Caco-2 (cell line): Measurements from ENCODE around the gene LEMD2. TPM values are rescaled to one million over a fixed set of nuclear protein-coding genes. Genes with fewer than 3 reads are reported as not detected.

ENCODE experiments used
- BruUV-seq: library from RNA; stranded (reverse); fragments of 400-500 nt; replicated peaks from 2 replicates; lab custom pipeline; 2021; lab: Mats Ljungman, UMichigan
- CTCF ChIA-PET: fragments of 300-600 bp; sonication (Branson Sonifier 250); formaldehyde crosslinking; loops from one replicate; lab custom pipeline; 2022; ENCODE audit warnings: antibody characterized with exemption; lab: Charles Lee
- POLR2A ChIA-PET: fragments of 300-600 bp; sonication (Branson Sonifier 250); formaldehyde crosslinking; loops from one replicate; lab custom pipeline; 2022; ENCODE audit warnings: antibody characterized with exemption; lab: Charles Lee
- DNase-seq, 2 experiments: peaks; one replicate each; pipeline versions ENCODE4 v3.0.0 to v3.0.0-alpha.2; 2020 to 2022
- H3K27me3 ChIP-seq: replicated peaks from 2 replicates; pipeline ENCODE4 v1.6.0; 2011; ENCODE audit warnings: low read length; ENCODE audit not compliant: control insufficient read depth, insufficient read depth
- H3K36me3 ChIP-seq: 2 replicates; pipeline ENCODE4 v1.5.1; 2011; ENCODE audit warnings: low read length; ENCODE audit not compliant: control insufficient read depth, insufficient read depth
- H3K4me1 ChIP-seq: fragments of 250-450 bp; sonication (Bioruptor Pico); 2 replicates; pipeline ENCODE4 v1.5.1; 2020; ENCODE audit warnings: mild to moderate bottlenecking
- H3K4me3 ChIP-seq: 2 replicates; pipeline ENCODE4 v1.5.1; 2011; ENCODE audit warnings: low read depth, mild to moderate bottlenecking, control low read depth, low read length
- H3K9me3 ChIP-seq: fragments of 250-450 bp; sonication (Bioruptor Pico); 2 replicates; pipeline ENCODE4 v1.5.1; 2020; ENCODE audit warnings: mild to moderate bottlenecking, moderate library complexity
- H3K27ac Mint-ChIP-seq: one replicate; pipeline ENCODE4 v1.8.0; 2022; ENCODE audit warnings: mixed read lengths; ENCODE audit not compliant: unreplicated experiment
- H3K27me3 Mint-ChIP-seq: one replicate; pipeline ENCODE4 v1.8.0; 2022; ENCODE audit warnings: mixed read lengths; ENCODE audit not compliant: insufficient read depth, unreplicated experiment
- H3K36me3 Mint-ChIP-seq: one replicate; pipeline ENCODE4 v1.8.0; 2022; ENCODE audit warnings: mild to moderate bottlenecking, mixed read lengths; ENCODE audit not compliant: insufficient read depth, unreplicated experiment
- H3K4me1 Mint-ChIP-seq: one replicate; pipeline ENCODE4 v1.8.0; 2022; ENCODE audit warnings: low read depth, mixed read lengths; ENCODE audit not compliant: unreplicated experiment
- H3K4me3 Mint-ChIP-seq: one replicate; pipeline ENCODE4 v1.8.0; 2022; ENCODE audit warnings: mild to moderate bottlenecking, moderate library complexity, mixed read lengths; ENCODE audit not compliant: unreplicated experiment
- H3K9me3 Mint-ChIP-seq: one replicate; pipeline ENCODE4 v1.8.0; 2022; ENCODE audit warnings: mixed read lengths; ENCODE audit not compliant: unreplicated experiment
- intact Hi-C: fragments of 100-400 bp; cut with micrococcal nuclease; formaldehyde crosslinking; loops from one replicate; pipeline ENCODE4 v1.10.0; 2022; ENCODE audit not compliant: unreplicated experiment
- total RNA-seq: library from RNA; stranded (reverse); gene quantifications from 2 replicates; pipeline ENCODE4 v1.2.3, GENCODE V29; 2022
- TF ChIP-seq, protein P1 (sequence below), 2 experiments: fragments of 200-600 bp in 1 of 2; IDR thresholded peaks; 1 replicate in 1 of 2; 2 replicates in 1 of 2; pipeline versions ENCODE4 v1.5.1 to v1.8.0; 2011 to 2022; ENCODE audit warnings: antibody characterized with exemption in 1 of 2, control low read depth in 1 of 2, inconsistent platforms in 1 of 2, low read depth in 1 of 2, low read length in 1 of 2, mild to moderate bottlenecking in 1 of 2, moderate library complexity in 1 of 2; ENCODE audit not compliant: insufficient read depth in 1 of 2, severe bottlenecking in 1 of 2, unreplicated experiment in 1 of 2

LEMD2 gene
- total RNA-seq, 1 experiment from 2014 or later = 53.2 TPM

DNA sequence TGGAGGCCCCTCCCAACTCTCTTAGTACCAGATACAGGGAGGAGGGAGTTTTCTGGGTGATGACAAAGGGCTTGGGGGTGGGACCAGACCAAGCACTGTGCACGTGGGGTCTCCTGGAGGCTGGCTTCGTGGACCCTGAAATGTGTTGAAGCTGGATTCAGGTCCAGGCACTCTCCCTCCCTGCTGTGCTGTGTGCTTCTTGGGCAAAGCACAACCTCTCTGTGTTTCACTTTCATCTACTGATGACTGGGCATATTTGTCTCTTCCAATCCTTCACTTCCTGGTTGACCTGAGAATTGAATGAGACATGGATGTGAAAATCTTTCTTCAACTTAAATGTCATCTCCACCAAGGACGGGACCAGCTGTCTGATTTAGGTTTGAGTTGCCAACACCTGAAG is 29.4 kb upstream of the LEMD2 start:
- peaks cover 7% of the 10 kb centered on the region for H3K4me1 Mint-ChIP-seq
- no peak overlapping the region for H3K4me3 Mint-ChIP-seq
- no peaks in the 10 kb centered on the region for H3K36me3 ChIP-seq
- no peak overlapping the region for H3K4me3 ChIP-seq
- H3K9me3 Mint-ChIP-seq = no peaks in the 10 kb centered on the region
- DNase-seq = no peak
- TF ChIP-seq, protein P1, sequence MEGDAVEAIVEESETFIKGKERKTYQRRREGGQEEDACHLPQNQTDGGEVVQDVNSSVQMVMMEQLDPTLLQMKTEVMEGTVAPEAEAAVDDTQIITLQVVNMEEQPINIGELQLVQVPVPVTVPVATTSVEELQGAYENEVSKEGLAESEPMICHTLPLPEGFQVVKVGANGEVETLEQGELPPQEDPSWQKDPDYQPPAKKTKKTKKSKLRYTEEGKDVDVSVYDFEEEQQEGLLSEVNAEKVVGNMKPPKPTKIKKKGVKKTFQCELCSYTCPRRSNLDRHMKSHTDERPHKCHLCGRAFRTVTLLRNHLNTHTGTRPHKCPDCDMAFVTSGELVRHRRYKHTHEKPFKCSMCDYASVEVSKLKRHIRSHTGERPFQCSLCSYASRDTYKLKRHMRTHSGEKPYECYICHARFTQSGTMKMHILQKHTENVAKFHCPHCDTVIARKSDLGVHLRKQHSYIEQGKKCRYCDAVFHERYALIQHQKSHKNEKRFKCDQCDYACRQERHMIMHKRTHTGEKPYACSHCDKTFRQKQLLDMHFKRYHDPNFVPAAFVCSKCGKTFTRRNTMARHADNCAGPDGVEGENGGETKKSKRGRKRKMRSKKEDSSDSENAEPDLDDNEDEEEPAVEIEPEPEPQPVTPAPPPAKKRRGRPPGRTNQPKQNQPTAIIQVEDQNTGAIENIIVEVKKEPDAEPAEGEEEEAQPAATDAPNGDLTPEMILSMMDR (IDR thresholded peaks at IDR 0.05; ENCODE audit: insufficient read depth in 1 of 2, low read depth in 1 of 2, low read length in 1 of 2, severe bottlenecking in 1 of 2, unreplicated experiment in 1 of 2) = no peak
- no peaks in the 10 kb centered on the region for H3K27me3 ChIP-seq
- no peak overlapping the region for H3K27ac Mint-ChIP-seq
- intact Hi-C loops = loop anchor here (10.0 kb wide), 1 partner anchor 317 kb away; no protein-coding TSS in a partner anchor
- H3K4me1 ChIP-seq = peaks cover 6% of the 10 kb centered on the region; the same call in 1 of the 2 replicates
- ChIA-PET POLR2A (no interaction called here), CTCF (no interaction called here)
- H3K27me3 Mint-ChIP-seq = peaks cover 17% of the 10 kb centered on the region
- H3K36me3 Mint-ChIP-seq = no peaks in the 10 kb centered on the region
- H3K9me3 ChIP-seq = no peaks in the 10 kb centered on the region
- BruUV-seq = no TSS peak

- no peak overlapping the region for H3K4me3 Mint-ChIP-seq
- intact Hi-C loops = loop anchor here (10.0 kb wide), 1 partner anchor 317 kb away; no protein-coding TSS in a partner anchor
- BruUV-seq = no TSS peak
- Histone ChIP-seq H3K9me3 (no peaks in the 10 kb centered on the region), H3K4me1 (peaks cover 6% of the 10 kb centered on the region; the same call in 1 of the 2 replicates), H3K36me3 (no peaks in the 10 kb centered on the region), H3K27me3 (no peaks in the 10 kb centered on the region), H3K4me3 (no peak overlapping the region)
- no peaks in the 10 kb centered on the region for H3K36me3 Mint-ChIP-seq
- ChIA-PET POLR2A (no interaction called here), CTCF (no interaction called here)
- no peaks in the 10 kb centered on the region for H3K9me3 Mint-ChIP-seq
- peaks cover 13% of the 10 kb centered on the region for H3K27me3 Mint-ChIP-seq
- H3K27ac Mint-ChIP-seq = no peak overlapping the region
- TF ChIP-seq, protein P1 (IDR thresholded peaks at IDR 0.05; ENCODE audit: insufficient read depth in 1 of 2, low read depth in 1 of 2, low read length in 1 of 2, severe bottlenecking in 1 of 2, unreplicated experiment in 1 of 2) = no peak
- DNase-seq = no peak
- H3K4me1 Mint-ChIP-seq = peaks cover under 1% of the 10 kb centered on the region
Measured at GRCh38 chr6:33817489-33817888, 28.6 kb upstream of the LEMD2 start.

DNA sequence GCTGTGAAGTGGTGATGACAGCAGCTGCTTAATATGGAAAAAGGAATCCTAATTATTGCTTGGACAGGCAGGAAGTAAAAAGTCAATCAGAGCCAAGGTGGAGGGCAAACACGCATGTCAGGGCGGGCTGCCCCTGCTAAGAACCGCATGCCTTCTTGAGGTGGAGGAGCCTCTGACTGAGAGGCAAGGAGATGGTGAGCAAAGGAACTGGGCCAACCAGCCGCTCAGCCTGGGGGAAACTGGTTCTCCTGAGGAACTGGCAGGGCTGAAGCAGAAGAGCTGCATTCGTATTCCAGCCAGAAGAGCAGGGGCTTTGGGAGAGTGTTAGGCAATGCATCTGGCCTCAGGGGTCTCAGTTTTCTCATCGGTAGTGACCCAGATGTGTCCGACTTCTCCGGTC is 28.0 kb upstream of the LEMD2 start:
- CTCF ChIA-PET = interaction anchor here (0.6 kb wide), 1 partner anchor 106 kb away, joined by 3 read pairs; the partner anchor contains the start of gene UQCC2
- Mint-ChIP-seq H3K4me1 (no peaks in the 10 kb centered on the region), H3K27me3 (peaks cover 13% of the 10 kb centered on the region), H3K9me3 (no peaks in the 10 kb centered on the region), H3K36me3 (no peaks in the 10 kb centered on the region), H3K4me3 (no peak overlapping the region), H3K27ac (no peak overlapping the region)
- intact Hi-C loops = loop anchor here (10.0 kb wide), 1 partner anchor 318 kb away; no protein-coding TSS in a partner anchor
- Histone ChIP-seq H3K4me3 (no peak overlapping the region), H3K9me3 (no peaks in the 10 kb centered on the region), H3K27me3 (no peaks in the 10 kb centered on the region), H3K36me3 (no peaks in the 10 kb centered on the region), H3K4me1 (peaks cover 6% of the 10 kb centered on the region; the same call in 1 of the 2 replicates)
- POLR2A ChIA-PET = no interaction called here
- TF ChIP-seq, protein P1 (IDR thresholded peaks at IDR 0.05; ENCODE audit: insufficient read depth in 1 of 2, low read depth in 1 of 2, low read length in 1 of 2, severe bottlenecking in 1 of 2, unreplicated experiment in 1 of 2) = no peak
- no TSS peak for BruUV-seq
- DNase-seq = no peak
